ENCODE results near the gene SGK2.

SGK2 gene

DNA sequence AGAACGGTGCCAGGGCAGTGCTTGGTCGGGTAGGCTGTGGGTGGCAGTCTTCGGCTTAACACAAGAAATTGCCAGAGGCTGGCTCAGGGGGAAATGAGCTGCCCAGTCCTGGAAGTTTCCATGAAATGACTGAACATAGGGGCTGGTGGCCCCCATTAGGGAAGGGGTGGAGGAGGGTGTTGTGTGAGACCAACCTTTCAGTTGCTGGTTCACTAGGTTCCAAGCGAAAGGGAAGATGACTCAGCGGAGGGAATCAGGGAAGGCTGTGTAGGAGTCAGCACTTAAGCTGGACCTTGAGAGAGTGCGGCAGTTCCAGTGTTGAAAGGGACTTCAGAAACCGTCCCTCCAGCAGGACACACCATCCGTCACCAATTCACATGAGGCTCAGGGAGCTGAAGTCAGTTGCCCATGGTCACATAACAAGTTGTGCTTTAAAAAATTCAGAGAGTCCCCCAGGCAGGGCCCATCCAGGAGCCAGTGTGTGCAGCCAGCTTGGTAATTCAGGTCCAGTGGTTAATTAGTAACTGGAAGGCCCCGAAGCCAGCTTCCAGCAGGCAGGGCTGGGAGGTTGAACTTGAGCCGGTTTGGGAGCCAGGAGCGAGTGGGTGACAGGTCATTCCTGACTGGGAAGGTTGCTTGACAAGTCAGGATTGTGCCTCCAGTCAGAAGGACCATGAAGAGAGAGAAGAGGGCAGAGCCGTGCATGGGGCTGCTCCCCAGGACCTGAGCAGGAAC lies at the start of gene SGK2:
TSS of gene SGK2 (plus strand) at position 616 of the 735 bp plus-strand sequence. CDS start 7,469 bp downstream, outside the sequence.
- peak in 5 of 56 donors; percentile 7 to 33 (median 13) for DNase-seq

DNA sequence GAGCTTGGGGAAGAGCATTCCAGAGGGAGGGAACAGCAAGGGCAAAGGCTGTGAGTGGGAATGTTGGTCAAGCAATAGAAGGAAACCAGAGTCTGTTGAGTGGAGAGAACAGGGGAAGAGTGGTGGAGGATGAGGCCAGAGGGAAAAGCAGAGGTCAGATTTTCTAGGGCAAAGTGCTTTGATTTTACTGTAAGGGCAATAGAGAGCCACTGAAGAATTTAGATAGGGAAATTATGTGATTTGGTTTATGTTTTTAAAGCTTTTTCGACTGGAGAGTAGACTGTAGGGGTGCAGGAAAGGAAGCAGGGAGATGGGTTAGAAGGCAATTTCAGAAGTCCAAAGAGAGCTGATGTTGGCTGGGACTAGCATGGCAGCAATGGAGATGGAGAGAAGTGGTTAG lies 46.9 kb upstream of the SGK2 start:
- DNase-seq = no peak

DNA sequence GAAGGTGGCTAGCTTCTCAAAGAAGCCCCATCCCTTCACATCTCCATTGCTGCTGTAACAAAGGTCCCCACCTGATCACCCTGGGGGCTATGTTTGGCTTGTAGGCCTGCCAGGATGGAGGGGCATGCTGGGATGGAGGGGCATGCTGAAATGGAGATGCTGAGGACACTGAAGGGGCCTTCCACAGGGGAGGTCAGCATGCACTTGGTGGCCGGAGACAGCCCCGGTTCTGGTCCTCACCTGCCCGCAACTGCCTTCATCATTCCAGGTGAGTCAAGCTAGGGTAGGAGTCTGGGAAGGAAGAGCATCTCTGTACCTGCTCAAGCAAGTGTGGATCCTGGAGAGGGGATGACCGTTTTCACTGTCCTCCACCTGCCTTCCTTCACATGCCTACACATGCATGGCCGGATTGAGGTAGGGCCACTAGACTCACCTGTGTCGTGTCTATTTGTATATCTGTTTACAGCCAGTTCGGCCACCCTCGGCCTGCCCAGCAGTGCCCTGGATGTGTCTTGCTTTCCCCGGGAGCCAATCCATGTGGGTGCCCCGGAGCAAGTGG lies 45.4 kb upstream of the SGK2 start:
- no peak for DNase-seq

DNA sequence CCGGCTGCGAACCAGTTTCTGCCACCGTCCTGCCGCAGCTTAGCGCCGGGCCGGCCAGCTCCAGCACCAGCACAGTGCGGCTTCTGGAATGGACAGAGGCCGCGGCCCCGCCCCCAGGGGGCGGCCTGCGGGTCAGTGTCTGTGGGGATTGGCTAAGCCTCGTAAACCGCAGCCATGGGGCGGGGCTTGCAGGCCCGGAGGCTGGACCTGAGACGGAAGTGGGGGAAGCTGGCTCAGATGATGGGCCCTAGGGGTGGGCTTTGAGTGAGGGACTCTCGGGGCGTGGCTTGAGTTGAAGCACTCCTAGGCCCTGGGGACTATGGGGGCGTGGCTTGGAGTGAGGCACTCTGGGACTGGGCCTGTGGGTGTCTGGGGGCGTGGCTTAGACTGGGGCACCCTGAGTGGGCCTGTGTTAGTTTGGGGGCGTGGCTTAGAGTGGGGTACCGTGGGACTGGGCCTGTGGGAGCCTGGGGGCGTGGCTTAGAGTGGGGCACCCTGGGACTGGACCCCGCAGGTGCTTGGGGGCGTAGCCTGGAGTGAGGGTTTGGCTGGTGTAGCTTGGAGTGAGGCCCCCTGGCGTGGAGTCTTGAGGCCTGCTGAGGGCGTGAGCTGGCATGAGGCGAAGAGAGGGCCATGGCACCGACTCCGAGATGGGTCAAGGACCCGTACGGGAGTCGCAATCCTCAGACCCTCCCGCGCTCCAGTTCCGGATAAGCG lies 44.7 kb upstream of the SGK2 start:
- peak; percentile 14 to 99 (median 96) for DNase-seq

DNA sequence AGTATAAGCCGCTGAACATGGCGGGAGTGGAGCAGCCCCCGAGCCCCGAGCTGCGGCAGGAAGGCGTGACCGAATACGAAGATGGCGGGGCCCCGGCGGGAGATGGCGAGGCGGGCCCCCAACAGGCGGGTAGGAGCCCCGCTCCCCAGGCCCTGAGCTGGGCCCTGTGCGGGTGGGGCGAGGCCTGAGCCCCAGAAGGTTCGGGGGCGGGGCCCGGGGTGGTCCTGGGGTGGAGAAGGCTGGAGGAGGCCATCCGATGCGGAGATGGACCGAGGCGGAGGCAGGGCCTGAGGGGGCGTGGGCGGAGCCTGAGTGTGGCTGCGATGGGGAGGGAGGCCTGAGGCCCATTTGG lies 44.2 kb upstream of the SGK2 start:
- peak in 16 of 56 donors; percentile 8 to 58 (median 40) for DNase-seq

DNA sequence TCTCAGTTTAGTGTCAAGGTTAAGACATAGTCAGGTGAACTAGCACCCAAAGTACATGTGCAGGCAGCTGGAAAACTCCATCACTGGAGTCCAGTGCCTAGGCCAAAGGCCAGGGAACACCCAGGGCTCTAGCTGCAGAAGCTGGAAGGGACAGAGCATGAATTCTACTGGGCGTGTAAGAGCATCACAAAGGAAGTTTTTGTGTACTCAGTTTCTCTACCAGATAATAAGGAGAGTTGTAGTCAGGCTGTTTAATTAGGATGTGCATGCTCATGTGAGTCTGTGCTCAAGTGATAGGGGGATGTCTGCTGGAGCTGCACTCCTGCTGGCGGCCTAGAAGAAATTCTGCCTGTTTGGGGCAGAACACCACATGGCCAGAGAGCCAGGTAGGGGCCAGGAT lies 43.2 kb upstream of the SGK2 start:
- peak in 8 of 56 donors; percentile 4 to 46 (median 16) for DNase-seq

DNA sequence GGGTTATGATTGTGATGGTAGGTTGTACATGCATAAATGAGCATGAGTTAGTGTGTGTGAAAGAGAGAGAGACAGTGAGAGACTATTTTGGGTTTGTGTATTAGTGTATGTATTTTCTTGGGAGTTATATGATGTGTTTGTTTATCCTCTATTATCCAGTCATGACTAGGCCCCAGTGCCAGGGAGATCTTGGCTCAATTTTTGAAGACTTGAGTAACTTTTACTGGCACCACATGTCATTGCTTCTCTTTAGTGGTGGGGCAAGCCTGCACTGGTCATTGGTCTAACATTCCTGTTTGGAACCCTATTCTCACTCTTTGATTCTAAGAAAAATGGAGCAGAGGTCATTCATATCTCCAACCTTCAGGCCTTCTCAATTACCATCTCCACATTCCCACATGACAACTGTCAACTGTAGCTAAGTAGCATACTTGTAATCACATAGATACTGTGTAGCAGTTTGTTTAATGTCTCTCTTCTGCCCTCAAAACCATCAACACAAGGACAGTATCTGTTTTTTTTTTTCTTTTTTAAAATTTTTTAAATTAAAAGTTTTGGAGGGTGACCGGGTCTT lies 42.5 kb upstream of the SGK2 start:
- DNase-seq = no peak

DNA sequence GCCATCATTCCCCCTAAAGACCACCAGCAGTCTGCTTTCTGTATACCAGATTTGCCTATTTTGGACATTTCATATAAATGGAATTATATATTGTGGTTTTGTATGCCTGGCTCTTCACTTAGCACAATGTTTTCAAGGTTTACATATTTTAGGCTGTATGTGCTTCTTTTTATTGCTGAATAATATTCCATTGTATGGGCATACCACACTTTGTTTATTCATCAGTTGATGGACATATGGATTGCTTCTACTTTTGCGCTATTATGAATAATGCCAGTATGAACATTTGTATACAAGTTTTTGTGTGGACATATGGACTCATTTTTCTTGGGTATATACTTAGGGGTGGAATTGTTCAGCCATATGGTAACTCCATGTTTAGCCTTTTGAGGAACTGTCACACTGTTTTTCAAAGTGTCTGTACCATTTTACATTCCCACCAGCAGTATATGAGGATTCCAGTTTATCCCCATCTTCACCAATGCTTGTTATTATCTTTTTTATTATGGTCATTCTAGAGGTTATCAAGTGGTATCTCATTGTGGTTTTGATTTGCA lies 38.7 kb upstream of the SGK2 start:
- no peak for DNase-seq

DNA sequence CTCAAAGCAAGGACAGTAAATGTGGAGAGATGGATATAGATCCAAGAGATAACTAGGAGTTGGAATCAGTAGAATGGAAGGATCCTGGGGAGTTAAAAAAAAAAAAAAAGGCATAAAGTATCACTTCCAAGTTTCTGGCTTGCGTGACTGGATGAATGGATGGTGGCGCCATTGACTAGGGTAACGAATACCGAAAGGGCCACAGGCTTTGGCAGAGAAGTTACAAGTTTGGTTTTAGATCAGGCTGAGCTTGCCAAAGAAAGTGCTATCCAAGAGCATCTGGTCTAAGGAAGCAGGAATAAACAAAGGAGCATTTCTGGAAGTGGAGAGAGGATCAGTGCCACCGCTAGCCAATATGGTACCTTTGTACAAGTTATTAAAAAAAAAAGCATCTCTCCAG lies 33.8 kb upstream of the SGK2 start:
- no peak for DNase-seq

DNA sequence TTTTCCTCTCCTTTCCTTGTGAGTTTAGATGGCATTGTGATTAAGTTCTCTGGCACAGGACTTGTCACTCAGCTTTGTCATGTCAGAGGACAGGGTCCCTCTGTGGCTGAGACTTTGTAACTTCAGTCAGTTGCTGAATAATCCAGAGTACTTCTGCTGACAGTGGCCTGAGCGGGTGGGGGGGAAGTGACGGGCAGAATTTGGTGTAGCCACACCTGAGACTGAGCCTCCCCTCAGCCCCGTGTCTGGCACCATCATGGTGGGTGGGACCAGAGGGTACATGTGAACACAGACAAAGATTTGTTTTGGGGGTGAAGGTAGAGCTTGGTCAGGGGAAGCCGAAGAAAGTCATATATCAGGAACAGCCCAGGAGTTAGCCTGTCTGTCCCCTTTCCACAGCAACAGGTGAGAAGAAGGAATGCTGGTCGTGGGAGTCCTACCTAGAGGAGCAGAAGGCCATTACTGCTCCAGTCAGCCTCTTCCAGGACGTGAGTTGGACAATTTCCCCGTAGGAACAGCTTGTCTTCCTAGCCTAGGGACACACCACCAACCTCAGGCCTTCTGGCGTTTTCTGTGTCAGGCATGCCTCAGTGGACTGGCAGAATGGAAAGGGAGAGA lies 30.5 kb upstream of the SGK2 start:
- DNase-seq = no peak

DNA sequence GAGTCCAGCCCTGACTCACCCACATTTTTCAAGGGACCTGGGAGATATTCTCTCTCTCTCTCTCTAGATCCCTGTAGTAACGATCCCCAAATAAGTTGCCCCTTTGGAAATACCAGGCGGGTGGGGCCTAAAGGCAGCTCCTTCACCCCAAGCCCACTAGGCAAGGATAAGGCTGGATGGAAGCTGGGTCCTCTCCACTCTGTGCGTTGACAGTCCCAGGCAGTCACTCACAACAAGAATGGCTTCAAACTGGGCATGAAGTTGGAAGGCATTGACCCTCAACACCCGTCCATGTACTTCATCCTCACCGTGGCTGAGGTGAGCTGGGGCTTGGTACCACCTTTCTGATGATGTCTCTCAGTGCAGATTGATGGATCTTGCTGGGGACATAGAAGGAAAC lies 29.8 kb upstream of the SGK2 start:
- no peak for DNase-seq

DNA sequence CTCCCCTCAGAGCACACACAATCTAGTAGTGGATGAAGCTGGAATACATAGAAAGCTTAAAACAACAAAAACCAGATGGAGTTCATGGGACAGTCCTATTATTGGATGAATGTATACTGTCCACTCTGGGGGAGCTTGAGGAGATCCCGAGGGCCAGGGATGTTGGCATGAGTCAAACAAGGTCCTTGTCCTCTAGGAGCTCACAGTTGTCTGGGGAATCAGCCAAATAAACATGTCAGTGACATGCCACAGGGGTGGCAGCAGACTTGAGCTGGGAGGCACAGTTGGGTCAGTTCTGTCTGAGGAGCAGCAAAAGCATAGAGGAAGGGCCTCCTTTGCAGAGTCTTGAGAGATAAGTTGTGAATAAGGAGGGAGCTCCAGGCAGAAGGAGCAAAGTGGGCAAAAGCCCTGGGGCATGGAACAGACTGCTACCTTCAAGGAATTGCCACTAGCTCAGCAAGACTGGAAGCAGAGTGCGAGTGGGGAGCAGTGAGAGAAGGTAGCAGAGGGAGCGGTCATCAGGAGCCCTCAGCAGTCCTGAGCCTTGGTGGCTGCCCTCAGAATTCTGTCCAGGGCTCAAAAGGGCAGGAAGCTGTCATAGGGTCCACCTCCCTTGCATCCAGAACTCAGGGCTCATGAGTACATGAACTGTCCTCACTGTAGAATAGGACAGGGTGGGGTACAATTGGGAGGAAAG lies 29.2 kb upstream of the SGK2 start:
- DNase-seq = no peak

DNA sequence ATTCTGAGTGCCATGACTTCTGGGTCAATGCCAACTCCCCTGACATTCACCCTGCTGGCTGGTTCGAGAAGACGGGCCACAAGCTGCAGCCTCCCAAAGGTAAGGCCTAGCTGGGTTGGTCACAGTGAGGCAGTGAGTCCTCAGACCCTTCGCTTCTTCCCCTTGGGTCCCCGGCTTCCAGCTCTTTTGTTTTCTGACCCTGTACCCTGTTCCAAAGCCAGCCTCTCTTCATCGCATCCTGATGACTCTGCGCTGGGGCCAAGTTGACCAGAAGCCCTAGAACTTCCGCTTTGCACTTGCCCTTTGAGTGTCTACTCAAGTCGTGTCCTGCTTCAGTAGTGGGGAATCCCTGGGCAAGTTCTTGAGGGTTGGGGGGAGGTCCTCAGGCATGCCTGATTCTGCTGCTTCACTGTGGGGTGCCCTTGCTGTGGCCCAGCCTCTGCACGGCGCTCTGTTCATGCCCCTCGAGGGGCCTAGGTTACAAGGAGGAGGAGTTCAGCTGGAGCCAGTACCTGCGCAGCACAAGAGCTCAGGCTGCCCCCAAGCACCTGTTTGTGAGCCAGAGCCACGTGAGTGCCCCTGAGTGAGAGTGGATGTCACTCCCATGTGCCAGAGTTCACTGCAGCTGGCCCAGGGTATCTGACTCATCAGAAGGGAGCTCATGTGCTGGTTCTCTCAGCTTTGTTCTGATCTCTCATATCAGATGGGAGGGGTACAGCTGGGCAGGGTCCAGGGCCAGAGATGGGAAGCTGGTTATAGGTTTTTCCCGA lies 28.3 kb upstream of the SGK2 start:
- peak in 12 of 56 donors; percentile 4 to 57 (median 17) for DNase-seq

DNA sequence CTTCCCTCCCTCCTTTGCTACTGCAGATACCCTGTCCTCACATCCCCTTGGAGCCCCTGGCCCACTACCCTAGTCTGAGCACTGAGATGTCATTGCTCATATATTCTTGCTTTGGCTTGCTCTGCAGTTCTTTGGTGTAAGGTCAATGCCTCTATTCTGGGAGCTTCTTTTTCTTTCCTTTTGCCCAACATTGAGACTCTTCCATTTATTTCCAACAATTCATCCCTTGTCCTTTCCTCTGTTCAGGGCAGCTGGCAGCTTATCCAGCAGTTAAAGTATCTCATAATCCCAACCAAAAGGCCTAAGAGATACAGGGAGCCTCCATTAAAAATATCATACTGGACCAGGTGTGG lies 27.8 kb upstream of the SGK2 start:
- DNase-seq = no peak

DNA sequence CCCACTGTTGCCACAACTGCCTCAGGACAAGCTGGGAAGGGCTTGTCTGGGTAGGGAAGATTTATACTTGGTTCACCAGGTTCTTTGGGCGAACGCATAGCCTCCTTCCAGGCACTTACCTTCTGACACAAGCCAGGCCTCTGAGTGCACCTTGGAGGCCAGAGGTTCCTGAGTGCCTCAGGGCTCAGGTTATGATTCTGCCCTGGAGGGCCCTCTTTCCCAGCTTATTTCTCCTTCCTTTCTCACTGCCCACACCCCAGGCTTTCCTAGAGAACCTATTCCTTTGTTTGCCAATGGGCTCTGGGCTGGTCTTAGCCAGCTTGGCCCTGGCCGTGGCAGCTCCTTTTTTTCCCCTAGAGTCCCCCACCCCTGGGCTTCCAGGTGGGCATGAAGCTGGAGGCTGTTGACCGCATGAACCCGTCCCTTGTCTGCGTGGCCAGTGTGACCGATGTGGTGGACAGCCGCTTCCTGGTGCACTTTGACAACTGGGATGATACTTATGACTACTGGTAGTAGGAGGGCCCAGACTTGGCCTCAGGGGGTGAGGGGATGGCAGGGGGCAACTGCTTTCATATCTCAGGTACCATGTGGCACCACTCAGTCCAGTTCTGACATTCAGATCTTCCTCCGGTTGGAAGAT lies 26.3 kb upstream of the SGK2 start:
- DNase-seq = no peak

DNA sequence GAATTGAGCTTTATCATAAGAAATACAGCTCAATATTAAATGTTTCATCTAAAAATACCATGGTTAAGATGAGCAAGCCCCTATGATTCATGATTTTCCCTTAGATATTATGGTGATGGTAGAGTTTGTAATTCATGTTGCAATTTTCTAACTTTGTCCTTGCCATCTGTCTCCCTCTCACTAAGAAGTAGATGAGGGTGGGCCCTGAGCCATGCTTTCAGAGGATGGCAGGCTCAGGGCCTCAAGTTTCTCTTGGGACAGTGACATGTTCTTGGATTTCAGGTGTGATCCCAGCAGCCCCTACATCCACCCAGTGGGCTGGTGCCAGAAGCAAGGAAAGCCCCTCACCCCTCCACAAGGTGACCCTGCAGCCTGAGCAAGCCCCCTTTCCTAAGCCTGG lies 25.8 kb upstream of the SGK2 start:
- DNase-seq = no peak

DNA sequence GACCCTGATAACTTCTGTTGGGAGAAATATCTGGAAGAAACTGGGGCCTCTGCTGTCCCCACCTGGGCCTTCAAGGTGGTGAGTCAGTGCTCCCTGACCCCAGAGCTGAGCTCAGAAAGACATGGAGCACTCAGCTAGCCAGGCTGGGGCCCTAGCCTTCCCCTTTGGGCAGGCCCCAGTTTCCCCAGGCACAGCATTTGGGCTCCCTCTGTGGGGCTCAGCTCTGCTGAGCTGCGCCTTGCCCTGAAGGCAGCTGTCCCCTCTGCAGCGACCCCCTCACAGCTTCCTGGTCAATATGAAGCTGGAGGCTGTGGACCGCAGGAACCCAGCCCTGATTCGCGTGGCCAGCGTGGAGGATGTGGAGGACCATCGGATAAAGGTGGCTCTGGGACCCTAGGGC lies 24.8 kb upstream of the SGK2 start:
- no peak for DNase-seq

DNA sequence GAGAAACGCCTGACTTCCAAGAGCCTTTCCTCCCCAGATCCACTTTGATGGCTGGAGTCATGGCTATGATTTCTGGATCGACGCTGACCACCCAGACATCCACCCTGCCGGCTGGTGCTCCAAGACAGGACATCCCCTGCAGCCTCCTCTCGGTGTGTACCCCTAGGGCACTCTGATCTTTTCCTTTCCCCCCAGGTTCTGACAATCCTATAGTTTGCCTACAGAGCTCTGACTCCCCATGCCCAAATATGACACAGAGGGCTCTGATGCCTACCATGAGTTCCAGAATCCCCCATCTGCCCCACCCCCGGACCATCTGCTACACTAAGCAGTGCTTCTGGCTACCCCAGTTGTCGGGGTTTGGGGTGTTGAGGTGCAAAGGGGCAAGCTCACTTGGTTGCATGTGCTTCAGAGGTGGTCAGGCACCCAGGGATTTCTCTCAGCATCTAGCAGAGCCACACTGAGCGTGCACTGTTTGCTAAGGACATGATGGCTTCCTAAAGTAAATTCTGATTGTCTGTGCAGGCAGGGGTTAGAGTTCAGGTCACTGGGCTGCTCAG lies 24.0 kb upstream of the SGK2 start:
- DNase-seq = no peak

DNA sequence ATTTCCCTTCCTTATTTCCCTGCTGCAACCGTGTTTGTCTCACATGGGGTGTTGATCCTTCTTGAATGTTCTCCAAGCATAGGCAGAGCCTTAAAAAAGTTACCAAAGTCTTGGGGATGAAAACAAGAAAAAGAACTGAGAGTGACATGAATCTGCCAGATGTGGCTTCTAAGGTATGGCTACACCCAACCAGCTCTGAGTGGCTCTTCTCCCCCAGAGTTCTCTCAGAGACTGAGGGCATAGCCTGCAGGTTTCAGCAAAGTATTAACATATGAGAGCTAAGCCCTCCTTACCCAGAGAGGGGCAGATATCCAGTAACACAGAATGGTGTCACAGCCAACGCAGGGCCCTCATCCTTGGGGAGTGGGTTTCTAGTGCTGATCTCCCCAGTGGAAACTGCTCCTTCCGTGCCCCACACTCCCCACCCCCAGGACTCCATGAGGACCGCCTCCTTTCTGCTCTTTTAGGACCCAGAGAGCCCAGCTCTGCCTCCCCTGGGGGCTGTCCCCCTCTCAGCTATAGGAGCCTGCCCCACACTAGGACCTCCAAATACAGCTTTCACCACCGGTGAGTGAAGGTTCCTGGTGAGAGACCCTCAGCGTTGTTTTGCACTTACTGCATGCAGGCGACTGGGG lies 23.3 kb upstream of the SGK2 start:
- DNase-seq = no peak
